Ectodermal cell (in vitro differentiated cells): ENCODE data around the gene ASTN1.

Source experiments
- H3K27ac ChIP-seq: 2 replicates; pipeline ENCODE4 v1.7.0; 2013; ENCODE audit warnings: mild to moderate bottlenecking, low read depth, low read length; ENCODE audit not compliant: insufficient read depth, poor library complexity, severe bottlenecking
- H3K27me3 ChIP-seq: 2 replicates; pipeline ENCODE4 v1.7.0; 2013; ENCODE audit warnings: mild to moderate bottlenecking, low read length; ENCODE audit not compliant: insufficient read depth, control insufficient read depth, poor library complexity, severe bottlenecking
- H3K36me3 ChIP-seq: one replicate; pipeline ENCODE4 v1.7.0; 2013; ENCODE audit warnings: low read length; ENCODE audit not compliant: control insufficient read depth, insufficient read depth
- H3K4me1 ChIP-seq: one replicate; pipeline ENCODE4 v1.7.0; 2013; ENCODE audit warnings: low read length; ENCODE audit not compliant: control insufficient read depth, insufficient read depth
- H3K4me3 ChIP-seq: 2 replicates; pipeline ENCODE4 v1.7.0; 2013; ENCODE audit warnings: low read depth, low read length, control low read depth; ENCODE audit not compliant: insufficient read depth
- H3K9me3 ChIP-seq: 2 replicates; pipeline ENCODE4 v1.7.0; 2013; ENCODE audit warnings: mild to moderate bottlenecking, low read length, moderate library complexity; ENCODE audit not compliant: control insufficient read depth
- WGBS, 2 experiments: methylation state at CpG; one replicate each; pipeline ENCODE4 v1.1.7; 2013; ENCODE audit warnings: missing lambda C conversion rate in 2 of 2; 5-methylcytosine and 5-hydroxymethylcytosine counted together

The ASTN1 gene

DNA sequence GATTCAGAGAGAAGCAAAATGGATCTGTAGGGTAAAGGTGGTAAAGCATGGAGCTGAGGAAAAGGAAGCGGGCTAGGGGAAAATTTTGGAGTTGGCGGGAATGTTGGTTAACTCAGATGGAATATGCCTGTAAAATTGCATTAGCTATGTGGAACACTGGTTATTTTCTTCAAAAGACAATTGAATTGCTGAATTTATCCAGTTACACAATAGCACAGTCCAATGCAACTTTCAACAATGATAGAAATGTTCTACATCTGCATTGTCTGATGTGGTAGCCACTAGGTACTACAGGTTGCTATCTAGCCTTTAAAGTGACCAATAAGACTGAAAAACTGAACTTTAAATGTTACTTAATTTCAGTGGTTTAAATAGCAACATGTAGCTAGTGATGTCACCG lies 315.2 kb downstream of the ASTN1 start:
- Histone ChIP-seq H3K36me3 (no peaks in the 10 kb centered on the region), H3K9me3 (no peaks in the 10 kb centered on the region), H3K4me1 (no peaks in the 10 kb centered on the region), H3K27ac (no peak overlapping the region), H3K4me3 (no peak overlapping the region), H3K27me3 (no peaks in the 10 kb centered on the region)
- WGBS, 2 experiments, result 81 to 96% methylated on average over 2 to 3 of the region's 3 CpGs

DNA sequence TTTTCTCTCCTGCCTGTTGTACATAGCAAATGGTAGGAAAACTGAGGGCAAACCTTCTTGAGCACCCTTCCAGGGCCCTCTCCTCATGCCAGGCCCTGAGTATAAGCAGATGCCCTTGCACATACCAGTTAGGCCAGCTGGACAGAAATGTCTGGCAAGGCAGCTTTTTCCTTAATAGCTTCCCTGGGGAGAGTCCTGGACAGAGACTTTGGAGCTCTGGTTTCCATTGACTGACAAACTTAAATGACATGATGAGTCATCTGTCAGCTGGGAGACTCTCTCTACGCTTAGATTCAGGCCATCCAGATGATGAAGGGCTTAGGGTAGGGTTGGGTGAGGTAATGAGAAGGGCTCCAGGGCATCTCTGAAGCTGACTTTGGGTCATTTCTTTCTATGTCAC lies 317.5 kb downstream of the ASTN1 start:
- Histone ChIP-seq H3K4me3 (no peak overlapping the region), H3K36me3 (no peaks in the 10 kb centered on the region), H3K4me1 (no peaks in the 10 kb centered on the region), H3K27ac (no peak overlapping the region), H3K27me3 (no peaks in the 10 kb centered on the region), H3K9me3 (no peaks in the 10 kb centered on the region)
- 82 to 86% methylated on average over 1 of the region's 1 CpG for WGBS, 2 experiments

DNA sequence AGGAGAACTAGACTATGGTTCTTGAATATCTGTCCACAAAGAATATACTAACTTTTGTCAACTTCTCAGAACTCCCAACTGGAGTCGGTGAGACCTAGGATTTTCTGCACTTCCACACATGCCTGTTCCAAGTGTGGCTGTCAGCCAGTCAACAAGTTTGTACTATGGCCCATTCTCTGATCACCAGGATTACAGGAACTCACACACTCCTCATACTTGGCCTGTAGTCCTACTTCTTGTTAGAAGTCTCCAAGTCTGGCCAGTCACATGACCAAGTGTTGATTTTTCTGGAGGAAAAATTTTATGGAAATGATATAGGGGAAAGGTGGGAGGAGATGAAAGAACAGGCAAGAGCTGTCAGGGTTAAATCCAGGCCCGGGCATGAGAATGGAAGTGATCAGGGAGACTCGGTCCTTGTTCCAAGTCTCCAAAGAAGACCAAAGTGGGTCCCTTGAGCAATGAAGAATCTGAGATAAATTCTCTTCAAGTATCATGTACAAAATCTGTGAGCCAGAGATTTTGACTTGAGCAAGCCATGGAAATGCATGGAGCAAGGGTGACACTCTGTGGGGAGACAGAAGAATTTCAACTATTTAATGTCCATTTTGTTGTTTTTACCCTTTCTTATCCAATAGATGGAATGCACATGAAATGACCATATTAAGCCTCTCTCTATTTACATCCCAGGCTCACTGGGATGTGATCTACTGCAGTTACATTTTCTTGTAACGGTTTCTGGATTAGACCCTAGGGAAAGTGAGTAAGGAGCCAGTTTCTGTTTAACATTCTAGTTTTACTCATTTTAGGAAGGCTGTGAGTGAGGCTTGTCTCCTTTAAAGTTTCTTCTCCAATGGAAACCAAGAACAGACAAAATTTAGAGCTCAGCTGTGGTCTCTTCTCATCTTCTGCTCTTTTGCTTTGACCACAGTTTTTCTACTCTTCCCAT lies 320.9 kb downstream of the ASTN1 start:
- Histone ChIP-seq H3K36me3 (no peaks in the 10 kb centered on the region), H3K9me3 (no peaks in the 10 kb centered on the region), H3K4me1 (no peaks in the 10 kb centered on the region), H3K4me3 (no peak overlapping the region), H3K27ac (no peak overlapping the region), H3K27me3 (no peaks in the 10 kb centered on the region)
- 68 to 76% methylated on average over 4 of the region's 4 CpGs for WGBS, 2 experiments

DNA sequence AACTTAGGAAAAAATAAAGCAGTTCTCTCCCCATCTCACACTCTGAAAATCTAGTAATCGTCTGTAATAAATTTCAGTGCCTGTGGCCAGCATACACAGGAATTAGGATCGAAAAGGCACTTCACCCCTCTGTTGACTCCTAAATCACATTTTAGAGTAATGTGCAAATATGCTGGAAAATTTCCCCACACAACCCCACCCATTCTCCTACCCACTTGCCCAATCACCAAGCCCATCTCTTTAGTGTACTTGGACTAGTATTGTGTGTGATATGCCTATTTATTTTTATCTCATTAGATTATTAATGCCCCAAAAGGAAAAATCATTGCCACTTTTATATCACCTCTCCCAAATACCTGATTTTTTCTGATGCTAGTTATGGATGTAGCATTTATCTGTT lies 323.3 kb downstream of the ASTN1 start:
- WGBS, 2 experiments, result 81 to 95% methylated on average over 2 of the region's 2 CpGs
- H3K9me3 ChIP-seq, result no peaks in the 10 kb centered on the region
- H3K4me1 ChIP-seq, result no peaks in the 10 kb centered on the region
- H3K36me3 ChIP-seq, result no peaks in the 10 kb centered on the region
- H3K27ac ChIP-seq, result no peak overlapping the region
- no peak overlapping the region for H3K4me3 ChIP-seq
- H3K27me3 ChIP-seq, result no peaks in the 10 kb centered on the region

DNA sequence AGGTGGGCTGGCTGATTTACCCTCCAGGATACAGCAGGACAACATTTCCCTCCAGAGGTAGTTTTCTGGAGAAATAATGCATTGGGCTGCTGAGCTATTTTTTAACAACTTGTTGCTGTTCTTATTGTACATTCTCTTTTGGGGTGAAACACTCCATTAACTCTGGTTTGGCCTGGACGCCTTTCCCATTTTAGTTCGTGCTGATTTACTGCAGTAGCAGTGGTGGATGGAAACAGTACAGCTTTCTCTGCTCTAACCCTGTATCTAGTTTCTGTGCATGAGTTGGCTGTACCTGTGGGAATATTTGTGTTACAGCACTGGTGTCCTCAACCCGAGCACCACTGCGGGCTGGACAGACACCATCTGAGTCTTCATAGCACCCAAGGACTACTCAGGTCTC lies 325.3 kb downstream of the ASTN1 start:
- H3K27me3 ChIP-seq, result no peaks in the 10 kb centered on the region
- no peaks in the 10 kb centered on the region for H3K4me1 ChIP-seq
- H3K4me3 ChIP-seq, result no peak overlapping the region
- H3K9me3 ChIP-seq, result no peaks in the 10 kb centered on the region
- WGBS, 2 experiments, result 93 to 97% methylated on average over 4 of the region's 4 CpGs
- no peaks in the 10 kb centered on the region for H3K36me3 ChIP-seq
- no peak overlapping the region for H3K27ac ChIP-seq

DNA sequence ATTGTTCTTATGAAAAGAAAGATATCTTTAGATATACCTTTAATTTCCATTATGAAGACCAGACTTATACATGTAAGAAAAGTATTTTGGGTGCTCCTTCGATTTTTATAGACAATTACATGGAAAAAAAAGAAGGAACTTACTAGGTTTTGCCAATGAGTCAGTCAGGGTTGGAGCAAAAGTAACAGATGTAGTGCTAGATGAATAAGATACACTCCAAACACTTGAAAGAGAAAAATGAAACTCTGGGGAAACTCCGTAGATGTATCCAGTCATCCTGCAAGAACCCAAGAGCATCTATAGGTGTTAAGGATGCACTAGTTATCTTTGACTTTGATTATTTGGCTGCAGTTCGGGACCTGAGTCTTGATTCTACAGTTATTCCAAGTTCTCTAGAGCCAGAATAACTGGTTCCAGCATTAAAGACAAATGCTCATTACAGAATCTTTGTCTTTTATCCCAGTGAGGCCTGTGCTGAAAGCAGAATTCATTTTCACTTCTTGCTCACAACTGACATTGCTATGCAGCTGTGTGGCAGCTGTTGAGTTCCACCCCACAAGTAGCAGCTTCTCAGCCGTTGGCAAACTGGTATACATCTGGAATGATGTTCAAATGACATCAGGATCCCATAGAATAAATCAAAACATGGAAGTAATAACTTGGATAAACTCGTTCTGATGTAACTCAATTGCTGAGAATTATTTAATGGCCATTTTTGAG lies 326.1 kb downstream of the ASTN1 start:
- H3K27ac ChIP-seq, result no peak overlapping the region
- 91 to 94% methylated on average over 4 to 5 of the region's 5 CpGs for WGBS, 2 experiments
- H3K4me1 ChIP-seq, result no peaks in the 10 kb centered on the region
- no peak overlapping the region for H3K4me3 ChIP-seq
- no peaks in the 10 kb centered on the region for H3K27me3 ChIP-seq
- H3K9me3 ChIP-seq, result no peaks in the 10 kb centered on the region
- no peaks in the 10 kb centered on the region for H3K36me3 ChIP-seq

DNA sequence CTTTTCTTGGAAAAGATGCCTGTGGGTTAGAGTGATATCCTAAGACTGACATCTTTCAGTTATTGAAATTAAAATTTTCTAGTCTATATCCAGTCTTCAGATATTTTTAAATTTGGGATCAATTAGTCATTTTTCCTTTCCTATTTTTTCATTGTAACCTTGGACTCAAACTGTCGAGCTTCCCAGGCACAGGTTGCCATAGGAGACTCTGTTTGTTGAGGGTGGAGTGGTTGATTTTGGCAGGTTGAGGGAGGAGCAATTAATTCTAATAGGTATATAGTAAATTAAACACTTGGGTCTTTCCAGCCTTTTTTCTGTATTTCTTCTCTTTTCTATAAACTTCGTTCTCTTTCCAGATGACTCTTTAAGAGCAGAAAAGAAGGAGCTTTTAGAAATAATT lies 326.8 kb downstream of the ASTN1 start:
- Histone ChIP-seq H3K9me3 (no peaks in the 10 kb centered on the region), H3K4me1 (no peaks in the 10 kb centered on the region), H3K36me3 (no peaks in the 10 kb centered on the region), H3K4me3 (no peak overlapping the region), H3K27me3 (no peaks in the 10 kb centered on the region), H3K27ac (no peak overlapping the region)
- WGBS, 2 experiments, result 95 to 100% methylated on average over 1 to 2 of the region's 2 CpGs

DNA sequence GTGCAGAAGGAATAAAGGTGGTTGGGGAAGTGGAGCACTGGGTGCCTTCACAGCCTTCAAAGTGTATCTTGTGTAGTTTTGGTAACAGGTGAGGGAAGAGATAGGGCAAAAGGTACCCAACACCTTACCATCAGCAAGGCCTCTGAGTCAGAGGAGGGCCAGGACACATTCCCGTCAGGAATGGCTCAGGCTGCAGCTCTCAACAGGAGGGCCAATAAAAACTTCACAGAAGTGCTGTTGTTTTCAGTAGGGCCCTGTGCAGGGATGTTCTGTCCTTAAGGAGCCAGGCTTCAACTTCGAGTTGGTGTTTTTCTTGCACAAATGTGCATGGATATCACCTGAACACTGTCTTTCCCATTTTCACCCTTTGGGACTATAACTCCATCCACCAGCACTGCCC lies 333.4 kb downstream of the ASTN1 start:
- H3K27ac ChIP-seq, result no peak overlapping the region
- H3K36me3 ChIP-seq, result no peaks in the 10 kb centered on the region
- H3K9me3 ChIP-seq, result no peaks in the 10 kb centered on the region
- WGBS, 2 experiments, result 66 to 80% methylated on average over 2 of the region's 2 CpGs
- no peak overlapping the region for H3K4me3 ChIP-seq
- no peaks in the 10 kb centered on the region for H3K27me3 ChIP-seq
- no peaks in the 10 kb centered on the region for H3K4me1 ChIP-seq

DNA sequence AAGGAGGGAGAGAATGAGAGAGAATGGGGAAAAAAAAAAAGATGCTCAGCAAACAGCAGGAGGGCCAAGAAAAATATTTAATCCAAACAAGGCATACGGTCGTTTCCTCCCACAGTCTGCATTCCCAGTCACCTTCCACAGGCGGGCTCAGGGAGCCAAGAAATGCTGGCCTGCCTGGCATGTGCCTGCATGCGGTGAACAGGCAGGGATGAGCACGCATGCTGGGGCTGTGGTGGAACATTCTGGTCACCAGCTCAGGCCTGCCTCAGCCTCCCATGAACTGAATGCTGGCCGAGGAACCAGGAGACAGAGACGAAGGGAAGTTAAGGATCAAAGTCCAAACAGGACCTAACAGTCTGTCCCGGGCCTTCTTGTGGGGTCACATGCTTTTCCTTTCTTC lies 335.3 kb downstream of the ASTN1 start:
- WGBS, 2 experiments, result 89 to 90% methylated on average over 8 of the region's 8 CpGs
- no peak overlapping the region for H3K27ac ChIP-seq
- no peaks in the 10 kb centered on the region for H3K27me3 ChIP-seq
- no peaks in the 10 kb centered on the region for H3K36me3 ChIP-seq
- no peaks in the 10 kb centered on the region for H3K4me1 ChIP-seq
- no peaks in the 10 kb centered on the region for H3K9me3 ChIP-seq
- H3K4me3 ChIP-seq, result no peak overlapping the region

DNA sequence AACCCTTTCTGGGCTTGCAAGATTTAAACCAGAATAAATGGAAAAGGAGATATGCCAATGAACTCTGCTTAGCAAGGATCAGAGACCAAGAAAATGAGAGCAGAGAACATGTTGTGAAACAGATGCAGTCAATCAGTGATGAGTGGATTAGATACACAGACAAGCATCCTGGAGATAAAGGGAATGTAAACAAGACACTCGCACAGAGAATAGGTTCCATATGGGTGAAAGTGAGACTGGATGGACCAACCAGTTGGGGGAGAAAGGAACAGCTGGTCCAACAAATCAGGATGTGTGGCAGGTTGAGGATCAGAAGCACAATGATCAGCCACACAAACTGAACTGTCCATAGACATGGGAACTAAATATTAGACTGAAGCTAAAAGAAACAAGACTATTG lies 338.2 kb downstream of the ASTN1 start:
- Histone ChIP-seq H3K4me3 (no peak overlapping the region), H3K27me3 (no peaks in the 10 kb centered on the region), H3K4me1 (no peaks in the 10 kb centered on the region), H3K36me3 (no peaks in the 10 kb centered on the region), H3K9me3 (no peaks in the 10 kb centered on the region), H3K27ac (no peak overlapping the region)
- 93 to 97% methylated on average over 1 of the region's 1 CpG for WGBS, 2 experiments
